ENCODE results near the gene PGM3. TPM values are rescaled to one million over a fixed set of nuclear protein-coding genes. Genes with fewer than 3 reads are reported as not detected.

PGM3 gene
- total RNA-seq, 1 experiment from 2014 or later = 17.0 TPM

DNA sequence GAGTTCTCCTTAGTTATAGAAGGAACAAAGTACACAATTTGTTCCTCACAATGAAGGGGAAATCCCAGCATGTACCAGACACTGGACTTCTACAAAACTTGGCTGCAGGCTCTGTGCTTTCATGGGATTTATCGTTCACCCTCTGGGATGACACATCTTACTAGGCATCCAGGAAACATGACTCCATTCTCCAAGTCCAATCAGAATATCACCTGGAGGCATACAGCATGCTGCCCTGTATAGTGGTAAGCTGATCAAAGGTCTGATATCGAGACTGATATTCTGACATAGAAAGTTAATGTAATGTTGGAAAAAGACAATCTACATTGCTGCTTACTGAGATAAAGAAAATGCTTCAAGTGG, 6.8 kb upstream of the PGM3 start:
- ATAC-seq (peak; percentile 70), DNase-seq (peak; percentile 75)
- Histone ChIP-seq H3K36me3 (ENCODE audit: low read depth, low read length) (no peaks in the 10 kb centered on the region), H3K9me2 (replicated peaks; ENCODE audit: low read length) (no peaks in the 10 kb centered on the region), H3K9me3 (ENCODE audit: low read length) (no peaks in the 10 kb centered on the region), H3K4me3 (ENCODE audit: low read length) (no peak overlapping the region), H3K4me2 (ENCODE audit: low read length) (no peak overlapping the region; the same call in 1 of the 2 replicates), H3K27me3 (ENCODE audit: low read length) (no peaks in the 10 kb centered on the region), H3K9ac (ENCODE audit: low read length) (no peak overlapping the region), H3F3A (ENCODE audit: low read length, unreplicated experiment) (no peaks in the 10 kb centered on the region), H2AFZ (ENCODE audit: low read length) (no peak overlapping the region), H4K20me1 (ENCODE audit: low read length) (no peaks in the 10 kb centered on the region), H3K79me2 (ENCODE audit: low read length) (no peaks in the 10 kb centered on the region), H3K27ac (ENCODE audit: low read length) (peak overlapping the region; percentile 35; the same call in 1 of the 2 replicates), H3K4me1 (ENCODE audit: insufficient read depth, low read length) (peaks cover 22% of the 10 kb centered on the region)
- BruUV-seq (replicated peaks) = no TSS peak
- CTCF ChIA-PET = interaction anchor here (0.7 kb wide), 1 partner anchor 16 kb away, joined by 3 read pairs; no protein-coding TSS in a partner anchor
- POLR2A ChIA-PET (ENCODE audit: unreplicated experiment) = interaction anchor here (0.6 kb wide), 1 partner anchor 318 kb away, joined by 3 read pairs; no protein-coding TSS in a partner anchor
- TF ChIP-seq EZH2phosphoT487 (IDR thresholded peaks at IDR 0.05; ENCODE audit: borderline replicate concordance, low read length) (no peak), EZH2 (IDR thresholded peaks at IDR 0.05; ENCODE audit: low read length, unreplicated experiment) (no peak)
- TF ChIP-seq, protein P1, sequence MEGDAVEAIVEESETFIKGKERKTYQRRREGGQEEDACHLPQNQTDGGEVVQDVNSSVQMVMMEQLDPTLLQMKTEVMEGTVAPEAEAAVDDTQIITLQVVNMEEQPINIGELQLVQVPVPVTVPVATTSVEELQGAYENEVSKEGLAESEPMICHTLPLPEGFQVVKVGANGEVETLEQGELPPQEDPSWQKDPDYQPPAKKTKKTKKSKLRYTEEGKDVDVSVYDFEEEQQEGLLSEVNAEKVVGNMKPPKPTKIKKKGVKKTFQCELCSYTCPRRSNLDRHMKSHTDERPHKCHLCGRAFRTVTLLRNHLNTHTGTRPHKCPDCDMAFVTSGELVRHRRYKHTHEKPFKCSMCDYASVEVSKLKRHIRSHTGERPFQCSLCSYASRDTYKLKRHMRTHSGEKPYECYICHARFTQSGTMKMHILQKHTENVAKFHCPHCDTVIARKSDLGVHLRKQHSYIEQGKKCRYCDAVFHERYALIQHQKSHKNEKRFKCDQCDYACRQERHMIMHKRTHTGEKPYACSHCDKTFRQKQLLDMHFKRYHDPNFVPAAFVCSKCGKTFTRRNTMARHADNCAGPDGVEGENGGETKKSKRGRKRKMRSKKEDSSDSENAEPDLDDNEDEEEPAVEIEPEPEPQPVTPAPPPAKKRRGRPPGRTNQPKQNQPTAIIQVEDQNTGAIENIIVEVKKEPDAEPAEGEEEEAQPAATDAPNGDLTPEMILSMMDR (conservative IDR thresholded peaks at IDR 0.05; ENCODE audit: low read depth, low read length) = no peak
- intact Hi-C loops (cut with micrococcal nuclease) = loop anchor here (10.0 kb wide), 1 partner anchor 955 kb away; the partner anchor contains the start of gene IBTK

DNA sequence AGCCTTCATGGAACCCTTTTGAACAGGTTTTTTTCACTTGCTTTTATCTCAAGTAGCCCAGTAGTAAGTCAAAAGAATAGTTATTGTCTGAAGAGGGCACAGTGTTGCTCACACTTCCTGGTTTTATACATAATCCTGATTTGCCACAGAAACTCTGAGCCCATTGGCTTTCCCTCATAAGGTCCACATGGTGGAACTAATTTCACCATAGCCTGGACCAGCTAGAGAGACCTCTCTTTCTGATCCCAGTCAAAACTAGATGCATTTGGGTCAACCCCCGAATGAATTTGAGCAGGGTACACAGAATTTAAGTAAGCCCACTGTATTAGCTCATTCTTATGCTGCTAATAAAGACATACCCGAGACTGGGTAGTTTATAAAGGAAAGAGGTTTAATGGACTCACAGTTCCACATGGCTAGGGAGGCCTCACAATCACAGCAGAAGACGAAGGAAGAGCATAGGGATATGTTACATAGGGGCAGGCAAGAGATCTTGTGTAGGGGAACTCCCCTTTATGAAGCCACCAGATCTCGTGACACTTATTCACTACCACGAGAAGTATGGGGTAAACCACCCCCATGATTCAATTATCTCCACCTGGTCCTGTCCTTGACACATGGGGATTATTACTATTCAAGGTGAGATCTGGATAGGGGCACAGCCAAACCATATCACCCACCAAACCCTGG, 6.3 kb upstream of the PGM3 start:
- no peak overlapping the region; the same call in 1 of the 2 replicates for H3K4me2 ChIP-seq (ENCODE audit: low read length)
- intact Hi-C loops (cut with micrococcal nuclease) = loop anchor here (10.0 kb wide), 1 partner anchor 955 kb away; the partner anchor contains the start of gene IBTK
- H3K9ac ChIP-seq (ENCODE audit: low read length) = no peak overlapping the region
- H3K9me2 ChIP-seq (replicated peaks; ENCODE audit: low read length) = no peaks in the 10 kb centered on the region
- no peaks in the 10 kb centered on the region for H3K9me3 ChIP-seq (ENCODE audit: low read length)
- H3K4me1 ChIP-seq (ENCODE audit: insufficient read depth, low read length) = peaks cover 27% of the 10 kb centered on the region
- H3K27ac ChIP-seq (ENCODE audit: low read length) = peak overlapping the region; percentile 35; the same call in 1 of the 2 replicates
- no peaks in the 10 kb centered on the region for H4K20me1 ChIP-seq (ENCODE audit: low read length)
- H3F3A ChIP-seq (ENCODE audit: low read length, unreplicated experiment) = no peaks in the 10 kb centered on the region
- H3K36me3 ChIP-seq (ENCODE audit: low read depth, low read length) = no peaks in the 10 kb centered on the region
- ChIA-PET POLR2A (ENCODE audit: unreplicated experiment) (interaction anchor here (0.6 kb wide), 1 partner anchor 319 kb away, joined by 3 read pairs; no protein-coding TSS in a partner anchor), CTCF (no interaction called here)
- no peak overlapping the region for H3K4me3 ChIP-seq (ENCODE audit: low read length)
- no peaks in the 10 kb centered on the region for H3K27me3 ChIP-seq (ENCODE audit: low read length)
- ATAC-seq (no peak), DNase-seq (no peak)
- H3K79me2 ChIP-seq (ENCODE audit: low read length) = no peaks in the 10 kb centered on the region
- BruUV-seq (replicated peaks) = no TSS peak
- TF ChIP-seq EZH2phosphoT487 (IDR thresholded peaks at IDR 0.05; ENCODE audit: borderline replicate concordance, low read length) (no peak), EZH2 (IDR thresholded peaks at IDR 0.05; ENCODE audit: low read length, unreplicated experiment) (no peak)
- TF ChIP-seq, protein P1 (conservative IDR thresholded peaks at IDR 0.05; ENCODE audit: low read depth, low read length) = no peak
- H2AFZ ChIP-seq (ENCODE audit: low read length) = no peak overlapping the region
